ENCODE results near the gene SLC22A15.
"Not testable (repeated sequence)": the region's sequence is repeated elsewhere in the genome, so short reads cannot be mapped to it uniquely, and the experiment has no call there.

Gene SLC22A15

GRCh38 chr1:116044071-116044470 is 67.8 kb downstream of the SLC22A15 start:
- no peak for DNase-seq

- not testable (repeated sequence) for DNase-seq
These were observed 70.6 kb downstream of the SLC22A15 start for GRCh38 chr1:116046933-116047332.

DNA sequence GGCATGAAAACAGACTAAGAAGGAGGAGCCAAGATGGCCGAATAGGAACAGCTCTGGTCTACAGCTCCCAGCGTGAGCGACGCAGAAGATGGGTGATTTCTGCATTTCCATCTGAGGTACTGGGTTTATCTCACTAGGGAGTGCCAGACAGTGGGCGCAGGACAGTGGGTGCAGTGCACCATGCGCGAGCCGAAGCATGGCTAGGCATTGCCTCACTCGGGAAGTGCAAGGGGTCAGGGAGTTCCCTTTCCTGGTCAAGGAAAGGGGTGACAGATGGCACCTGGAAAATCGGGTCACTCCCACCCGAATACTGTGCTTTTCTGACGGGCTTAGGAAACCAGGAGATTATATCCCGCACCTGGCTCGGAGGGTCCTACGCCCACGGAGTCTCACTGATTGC is 75.6 kb downstream of the SLC22A15 start:
- not testable (repeated sequence) for DNase-seq

- DNase-seq = no peak
These were observed 85.9 kb downstream of the SLC22A15 start for GRCh38 chr1:116062201-116062600.

- no peak for DNase-seq
These were observed 88.3 kb downstream of the SLC22A15 start for GRCh38 chr1:116064616-116065015.

GRCh38 chr1:116066868-116067565 is 90.7 kb downstream of the SLC22A15 start:
- DNase-seq = no peak

GRCh38 chr1:116067566-116067890 is 91.2 kb downstream of the SLC22A15 start:
- DNase-seq = no peak

DNA sequence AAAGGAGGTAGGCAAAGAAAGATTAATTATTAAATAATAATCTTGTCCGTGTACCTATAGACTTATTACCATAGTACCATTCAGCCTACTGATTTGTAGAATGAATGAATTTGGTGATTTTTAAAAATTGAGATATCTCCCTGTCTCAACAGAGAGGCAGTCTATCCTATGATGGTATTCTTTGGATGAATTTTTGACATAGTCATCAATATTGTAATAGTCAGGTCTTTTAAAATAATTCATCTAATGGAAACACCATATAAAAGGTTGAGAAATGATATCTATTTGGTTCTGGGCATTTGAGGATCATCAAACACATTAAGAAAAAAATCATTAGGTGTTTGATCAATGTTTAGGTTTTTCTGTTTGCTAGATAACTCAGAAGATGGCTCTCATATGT is 99.3 kb downstream of the SLC22A15 start:
- DNase-seq = no peak

DNA sequence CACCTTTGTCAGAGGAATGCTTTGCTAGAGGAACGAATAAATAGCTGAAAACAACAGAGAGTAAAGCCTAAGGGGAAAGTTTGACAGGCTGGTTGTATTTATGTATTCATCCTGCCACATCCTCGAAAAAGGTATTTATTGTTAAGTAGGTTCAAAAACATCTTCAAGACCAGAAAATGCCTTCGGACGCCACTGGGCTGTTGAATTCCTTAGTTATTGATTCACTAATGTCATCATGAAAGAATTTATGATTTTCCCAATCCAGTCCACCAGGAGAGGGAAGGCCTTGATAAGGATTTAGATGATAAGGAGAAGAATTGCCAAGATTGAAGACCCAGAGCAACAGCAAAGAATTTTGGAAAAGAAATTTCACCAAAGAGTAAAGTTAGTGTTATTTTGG is 99.7 kb downstream of the SLC22A15 start:
- DNase-seq = no peak

- no peak for DNase-seq
These were observed 100.5 kb downstream of the SLC22A15 start for GRCh38 chr1:116076831-116077230.

DNA sequence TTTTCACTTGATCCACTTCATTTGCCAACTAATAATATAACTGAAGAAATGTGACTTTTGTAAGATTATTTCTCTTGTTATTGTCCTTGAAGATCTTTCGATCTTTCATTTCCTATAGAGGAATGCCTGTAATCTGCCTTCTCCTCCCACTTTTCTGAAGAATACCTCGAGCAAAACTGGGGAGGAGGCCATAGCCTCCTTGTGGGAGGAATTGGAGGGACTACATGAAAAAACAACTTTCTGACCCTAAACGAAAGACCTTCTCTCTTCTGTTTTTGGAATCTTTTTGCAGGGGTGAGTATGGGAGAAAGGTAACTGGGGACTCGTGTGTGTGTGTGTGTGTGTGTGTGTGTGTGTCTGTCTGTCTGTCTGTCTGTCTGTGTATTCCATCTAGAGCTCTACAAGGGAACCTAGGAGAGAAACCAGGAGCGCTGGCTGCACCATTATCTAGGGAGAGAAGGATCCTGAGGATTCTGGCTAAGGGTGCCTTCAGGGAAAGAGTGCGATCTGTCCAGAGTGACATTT is 102.4 kb downstream of the SLC22A15 start:
- DNase-seq = no peak

GRCh38 chr1:116087628-116088027 is 111.3 kb downstream of the SLC22A15 start:
- no peak for DNase-seq

DNA sequence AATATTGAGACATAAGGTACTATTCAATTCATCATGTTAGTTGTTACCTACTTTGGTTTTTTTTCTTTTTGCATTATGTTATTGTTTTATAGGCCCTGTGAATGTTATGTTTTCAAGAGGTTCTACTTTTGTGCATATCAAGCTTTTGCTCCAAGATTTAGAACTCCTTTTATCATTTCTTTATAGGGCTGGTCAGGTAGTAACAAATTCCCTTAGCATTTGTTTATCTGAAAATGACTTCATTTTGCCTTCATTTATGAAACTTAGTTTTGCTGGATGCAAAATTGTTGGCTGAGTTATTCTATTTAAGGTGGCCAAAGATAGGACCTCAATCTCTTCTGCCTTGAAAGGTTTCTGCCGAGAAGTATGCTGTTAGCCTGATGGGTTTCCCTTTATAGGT is 113.6 kb downstream of the SLC22A15 start:
- DNase-seq = no peak

- DNase-seq = no peak
These were observed 114.8 kb downstream of the SLC22A15 start for GRCh38 chr1:116091083-116091482.

DNA sequence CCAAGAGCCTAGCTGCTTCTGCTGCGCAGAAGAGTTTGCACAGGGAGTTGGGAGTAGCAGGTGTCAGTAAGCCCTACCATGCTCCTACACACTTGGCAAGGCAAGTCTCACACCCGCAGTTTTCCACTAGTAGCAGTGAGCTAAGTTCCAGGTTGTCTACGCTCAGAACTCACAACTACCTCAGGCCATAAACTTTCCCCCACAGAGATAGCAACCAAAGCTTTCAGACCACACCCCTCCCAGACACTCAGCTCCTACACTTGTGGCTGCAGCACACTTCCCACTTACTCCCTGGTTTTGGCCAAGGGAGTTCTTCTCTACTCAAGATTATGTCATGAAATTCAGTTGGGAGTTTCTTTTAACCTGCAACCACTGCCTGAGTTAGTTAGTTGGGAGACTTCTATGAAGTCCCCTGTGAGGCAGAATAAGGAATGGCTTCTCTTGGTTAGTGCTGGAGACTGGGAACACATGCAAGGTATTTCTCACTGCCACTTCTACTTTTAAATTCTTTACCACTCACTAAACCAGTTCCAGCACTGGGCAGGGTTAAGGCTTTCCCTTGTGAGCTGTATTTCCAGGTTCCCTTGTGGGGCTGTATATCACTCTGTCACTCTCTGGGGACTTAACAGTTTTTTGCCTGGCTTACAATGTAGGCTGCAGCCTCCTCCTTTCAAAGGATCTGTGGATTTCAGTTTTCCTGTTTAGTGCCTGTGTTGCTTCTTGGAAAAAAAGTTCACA is 116.6 kb downstream of the SLC22A15 start:
- DNase-seq = no peak

- DNase-seq = no peak
These were observed 118.7 kb downstream of the SLC22A15 start for GRCh38 chr1:116095027-116095426.

DNA sequence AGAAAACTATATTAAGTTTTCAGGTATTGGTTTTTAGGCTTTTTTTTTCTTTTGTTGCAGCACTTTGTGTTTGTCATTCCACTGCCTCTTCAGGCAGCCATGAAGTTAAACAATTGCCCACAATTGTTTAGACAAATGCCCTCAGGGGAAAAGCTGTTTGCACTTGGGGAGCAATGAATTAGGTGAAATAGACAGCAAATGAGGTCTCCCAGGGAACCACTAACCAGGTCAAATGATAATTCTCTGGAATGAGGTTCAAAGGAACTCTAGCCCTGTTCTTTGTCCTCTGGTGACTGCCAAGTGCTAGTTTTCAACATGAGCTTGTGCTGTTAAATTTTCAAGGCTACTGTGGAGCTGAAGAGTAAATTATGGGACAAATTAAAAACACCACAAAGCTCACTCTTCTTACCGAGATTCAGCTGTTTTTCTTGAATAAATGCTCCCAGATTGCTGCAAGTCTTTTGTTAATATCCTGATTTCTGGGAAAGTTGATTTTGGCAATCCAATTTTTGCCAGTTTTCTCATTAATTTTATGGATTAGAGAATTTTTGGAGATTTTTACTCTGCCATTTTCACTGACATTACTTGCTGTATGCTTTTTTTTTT is 119.8 kb downstream of the SLC22A15 start:
- DNase-seq = no peak

DNA sequence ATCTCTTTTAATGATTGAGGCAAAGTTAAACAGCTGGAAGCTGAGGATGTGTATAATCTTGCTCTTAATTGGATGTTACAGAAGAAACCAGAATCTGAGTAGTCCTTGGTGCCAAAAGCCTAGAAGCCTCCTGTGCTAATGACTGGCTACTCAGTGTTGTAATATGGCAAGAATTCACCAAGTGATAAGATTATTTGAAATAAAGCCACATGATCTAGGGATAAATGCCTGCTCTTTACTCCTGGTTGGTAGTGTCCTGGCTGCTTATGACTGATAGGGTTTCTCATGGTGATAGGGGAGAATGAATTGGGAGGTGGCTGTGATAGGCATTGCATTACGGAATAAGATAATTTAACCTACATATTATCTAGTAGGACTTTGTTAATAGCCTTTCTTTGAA is 121.3 kb downstream of the SLC22A15 start:
- DNase-seq = no peak

GRCh38 chr1:116099379-116099778 is 123.1 kb downstream of the SLC22A15 start:
- no peak for DNase-seq

- no peak for DNase-seq
These were observed 123.6 kb downstream of the SLC22A15 start for GRCh38 chr1:116099919-116100318.

DNA sequence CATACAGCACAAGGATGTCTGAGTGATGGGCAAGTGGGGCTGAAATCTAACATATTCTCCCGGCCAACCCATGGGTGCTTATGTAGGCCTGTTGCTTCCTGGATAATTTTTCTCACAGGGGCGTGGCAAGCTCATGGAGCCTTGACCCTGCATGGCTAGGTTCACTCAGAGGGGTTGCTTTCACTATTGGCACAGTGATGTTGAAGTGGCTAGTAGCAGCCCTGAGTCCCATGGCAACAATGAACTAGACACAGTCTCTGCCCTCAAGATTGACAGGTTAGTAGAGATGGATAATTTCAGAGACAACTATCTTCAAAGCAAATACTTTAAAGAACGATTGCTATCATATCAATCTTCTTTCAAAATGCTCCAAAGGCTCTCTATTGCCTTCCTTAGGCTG is 128.4 kb downstream of the SLC22A15 start:
- no peak for DNase-seq

GRCh38 chr1:116105996-116106395 is 129.7 kb downstream of the SLC22A15 start:
- DNase-seq = no peak

- DNase-seq = no peak
These were observed 130.3 kb downstream of the SLC22A15 start for GRCh38 chr1:116106646-116107045.

- no peak for DNase-seq
These were observed 131.1 kb downstream of the SLC22A15 start for GRCh38 chr1:116107371-116107770.
